ENCODE results near the gene BUD31. TPM values are rescaled to one million over a fixed set of nuclear protein-coding genes. Genes with fewer than 3 reads are reported as not detected.

The BUD31 gene
- total and polyA plus RNA-seq, 9 of the 15 experiments (the other 6 are each of a cell fraction or from before 2014, with no cell fraction given): 105 to 342 (median 247) TPM

GRCh38 chr7:99375070-99375807 lies 33.5 kb upstream of the BUD31 start (continued):
- TF ChIP-seq CLOCK (CRISPR knock-in tag; IDR thresholded peaks at IDR 0.05; ENCODE audit: borderline replicate concordance) (no peak), REST (IDR thresholded peaks at IDR 0.05; ENCODE audit: borderline replicate concordance) (no peak), REST (CRISPR knock-in tag; IDR thresholded peaks at IDR 0.05; ENCODE audit: low read depth) (no peak), KDM2B (CRISPR knock-in tag; IDR thresholded peaks at IDR 0.05) (no peak), TEAD1 (CRISPR knock-in tag; IDR thresholded peaks at IDR 0.05) (0 out of 4 replicates have a peak, but pooled peaks of 1 of the 2 experiments have one; percentile 52), PHF20 (IDR thresholded peaks at IDR 0.05; ENCODE audit: partially characterized antibody) (no peak), GATAD2B (IDR thresholded peaks at IDR 0.05; ENCODE audit: borderline replicate concordance) (no peak), ZKSCAN3 (CRISPR knock-in tag; IDR thresholded peaks at IDR 0.05) (no peak), POLR2G (IDR thresholded peaks at IDR 0.05; ENCODE audit: low read depth, low read length) (peak; percentile 66), E2F4 (CRISPR knock-in tag; IDR thresholded peaks at IDR 0.05; ENCODE audit: low read depth) (no peak), GABPB2 (CRISPR knock-in tag; conservative IDR thresholded peaks at IDR 0.05) (no peak)
